Measurements from ENCODE around the gene PSME3. TPM values are rescaled to one million over a fixed set of nuclear protein-coding genes. Genes with fewer than 3 reads are reported as not detected.

Gene PSME3
- total RNA-seq, 1 donor from 2014 or later = 116 TPM

DNA sequence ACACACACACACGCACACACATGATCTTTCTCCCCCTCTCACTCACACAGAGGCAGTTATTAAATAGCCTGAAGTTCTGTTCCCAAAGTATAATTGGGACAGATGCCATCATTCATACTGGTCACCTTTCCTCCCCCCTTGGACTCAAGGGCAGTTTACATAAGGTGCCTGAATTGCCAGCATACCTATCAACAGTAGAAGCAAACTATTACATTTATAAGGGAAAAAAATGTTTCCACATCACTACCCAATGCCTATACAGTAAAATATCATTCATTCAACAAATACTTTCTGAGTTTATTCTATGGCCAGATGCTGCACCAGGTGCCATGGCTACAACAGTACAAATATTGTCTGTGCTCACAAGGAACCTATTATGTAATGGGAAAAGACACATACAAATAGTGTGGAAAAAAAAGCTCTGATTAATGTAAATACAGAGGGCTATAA, 28.3 kb upstream of the PSME3 start:
- H3K4me1 Mint-ChIP-seq (ENCODE audit: unreplicated experiment) = peaks cover 10% of the 10 kb centered on the region
- DNase-seq (ENCODE audit: extremely low spot score, unreplicated experiment) = no peak
- TF ChIP-seq, protein P1, sequence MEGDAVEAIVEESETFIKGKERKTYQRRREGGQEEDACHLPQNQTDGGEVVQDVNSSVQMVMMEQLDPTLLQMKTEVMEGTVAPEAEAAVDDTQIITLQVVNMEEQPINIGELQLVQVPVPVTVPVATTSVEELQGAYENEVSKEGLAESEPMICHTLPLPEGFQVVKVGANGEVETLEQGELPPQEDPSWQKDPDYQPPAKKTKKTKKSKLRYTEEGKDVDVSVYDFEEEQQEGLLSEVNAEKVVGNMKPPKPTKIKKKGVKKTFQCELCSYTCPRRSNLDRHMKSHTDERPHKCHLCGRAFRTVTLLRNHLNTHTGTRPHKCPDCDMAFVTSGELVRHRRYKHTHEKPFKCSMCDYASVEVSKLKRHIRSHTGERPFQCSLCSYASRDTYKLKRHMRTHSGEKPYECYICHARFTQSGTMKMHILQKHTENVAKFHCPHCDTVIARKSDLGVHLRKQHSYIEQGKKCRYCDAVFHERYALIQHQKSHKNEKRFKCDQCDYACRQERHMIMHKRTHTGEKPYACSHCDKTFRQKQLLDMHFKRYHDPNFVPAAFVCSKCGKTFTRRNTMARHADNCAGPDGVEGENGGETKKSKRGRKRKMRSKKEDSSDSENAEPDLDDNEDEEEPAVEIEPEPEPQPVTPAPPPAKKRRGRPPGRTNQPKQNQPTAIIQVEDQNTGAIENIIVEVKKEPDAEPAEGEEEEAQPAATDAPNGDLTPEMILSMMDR (conservative IDR thresholded peaks at IDR 0.05) = no peak
- no peak overlapping the region for H3K4me3 Mint-ChIP-seq
- no peaks in the 10 kb centered on the region for H3K9me3 Mint-ChIP-seq
- H3K27ac Mint-ChIP-seq = peak overlapping the region; percentile 58
- H3K27me3 Mint-ChIP-seq = peaks cover 12% of the 10 kb centered on the region
- H3K36me3 Mint-ChIP-seq = peaks cover 4% of the 10 kb centered on the region

DNA sequence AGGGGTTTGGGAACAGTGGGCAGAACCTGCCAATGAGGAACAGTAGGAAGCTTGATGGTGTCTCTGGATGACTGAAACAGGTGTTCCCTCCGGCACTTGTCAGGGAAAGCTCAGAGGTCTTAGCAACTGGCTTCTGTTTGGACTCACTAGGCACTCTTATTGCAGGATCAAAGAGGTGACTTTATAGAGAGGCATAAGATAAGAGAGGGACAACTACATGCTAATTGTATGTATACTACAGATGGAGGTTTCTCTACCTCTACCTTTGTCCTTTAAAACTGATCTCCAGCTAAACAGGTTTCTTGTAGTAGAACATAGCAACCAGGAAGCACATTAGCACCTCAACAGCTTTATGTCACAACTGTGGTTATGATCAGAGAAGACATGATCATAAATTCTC, 26.9 kb upstream of the PSME3 start:
- Mint-ChIP-seq H3K27ac (no peak overlapping the region), H3K36me3 (peaks cover 6% of the 10 kb centered on the region), H3K27me3 (peaks cover 4% of the 10 kb centered on the region), H3K4me3 (no peak overlapping the region), H3K9me3 (no peaks in the 10 kb centered on the region), H3K4me1 (ENCODE audit: unreplicated experiment) (peaks cover 10% of the 10 kb centered on the region)
- TF ChIP-seq, protein P1 (conservative IDR thresholded peaks at IDR 0.05) = no peak
- no peak for DNase-seq (ENCODE audit: extremely low spot score, unreplicated experiment)

DNA sequence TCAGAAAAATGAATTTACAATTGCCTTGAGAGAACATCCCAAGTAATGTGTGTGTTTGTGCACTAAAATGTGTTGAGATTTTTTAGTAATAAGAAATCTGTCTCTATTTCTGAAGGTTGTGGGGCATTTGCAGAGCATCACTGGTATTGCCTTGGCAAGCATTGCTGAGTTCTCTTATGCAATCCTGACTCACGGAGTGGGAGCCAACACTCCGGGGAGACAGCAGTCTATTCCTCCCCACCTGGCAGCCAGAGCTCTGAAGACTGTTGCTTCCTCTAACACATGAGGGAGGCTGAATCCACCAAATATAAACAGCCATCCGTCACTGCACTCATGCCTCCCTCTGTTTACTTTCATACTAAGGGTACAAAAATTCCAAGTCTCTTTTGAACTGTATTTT, 23.9 kb upstream of the PSME3 start:
- Mint-ChIP-seq H3K27me3 (no peaks in the 10 kb centered on the region), H3K36me3 (peaks cover 12% of the 10 kb centered on the region), H3K27ac (no peak overlapping the region), H3K9me3 (no peaks in the 10 kb centered on the region), H3K4me3 (no peak overlapping the region), H3K4me1 (ENCODE audit: unreplicated experiment) (peaks cover 10% of the 10 kb centered on the region)
- TF ChIP-seq, protein P1 (conservative IDR thresholded peaks at IDR 0.05) = no peak
- no peak for DNase-seq (ENCODE audit: extremely low spot score, unreplicated experiment)

DNA sequence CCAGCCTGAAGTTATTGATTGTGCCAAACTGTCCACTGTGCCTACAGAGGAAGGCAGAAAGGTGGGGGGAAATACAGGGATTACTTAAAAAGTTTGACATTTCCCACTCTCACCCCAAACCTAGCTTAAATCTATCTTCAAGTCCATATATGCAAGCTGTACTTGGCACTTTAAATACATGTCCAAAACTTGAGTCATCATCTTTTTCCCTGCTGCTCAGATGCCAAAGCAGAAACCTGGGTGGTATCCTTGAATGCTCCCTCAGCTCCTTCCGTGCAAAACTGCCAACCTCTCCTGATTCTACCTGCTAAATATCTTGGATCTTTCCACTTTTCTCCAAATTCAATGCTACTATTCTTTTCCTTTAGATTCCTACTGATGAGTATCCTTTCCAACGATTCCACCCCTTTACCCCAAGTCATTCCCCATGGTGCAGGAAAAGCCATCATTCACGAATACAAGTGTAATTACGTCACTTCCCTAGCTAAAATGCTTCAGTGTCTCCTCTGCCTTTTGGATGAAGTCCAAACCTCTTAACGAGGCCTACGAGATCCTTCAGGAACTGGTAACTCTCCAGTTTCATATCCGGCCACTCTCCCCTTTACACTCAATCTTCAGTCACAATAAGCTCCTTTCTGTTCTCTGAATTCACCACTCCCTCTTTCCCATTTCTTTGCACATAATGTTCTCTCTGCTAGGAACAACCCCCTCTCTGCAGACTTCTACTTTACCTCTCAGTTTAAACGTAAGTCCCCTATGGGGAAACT, 18.4 kb upstream of the PSME3 start:
- TF ChIP-seq, protein P1 (conservative IDR thresholded peaks at IDR 0.05) = no peak
- Mint-ChIP-seq H3K36me3 (peaks cover 22% of the 10 kb centered on the region), H3K27ac (no peak overlapping the region), H3K4me3 (no peak overlapping the region), H3K4me1 (ENCODE audit: unreplicated experiment) (no peaks in the 10 kb centered on the region), H3K27me3 (no peaks in the 10 kb centered on the region), H3K9me3 (no peaks in the 10 kb centered on the region)
- DNase-seq (ENCODE audit: extremely low spot score, unreplicated experiment) = no peak

DNA sequence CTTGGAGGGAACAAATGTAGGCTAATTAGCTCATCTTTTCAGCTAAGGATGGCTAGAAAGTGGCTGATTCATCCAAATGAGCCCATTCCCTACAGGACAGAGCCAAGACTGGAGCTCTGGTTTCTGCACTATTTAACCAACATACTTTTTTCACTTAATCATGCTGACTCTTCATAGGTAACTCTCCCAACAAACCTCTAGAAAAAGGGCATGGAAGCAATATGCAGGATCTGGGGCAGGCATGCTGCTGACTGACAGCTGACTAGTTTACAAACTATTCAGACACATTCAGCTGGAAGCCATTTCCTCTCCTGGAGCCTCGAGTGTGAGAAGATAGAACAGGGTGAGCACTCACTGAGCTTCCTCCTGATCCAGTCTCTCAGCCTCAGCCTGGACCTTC, 15.3 kb upstream of the PSME3 start:
- H3K27me3 Mint-ChIP-seq = no peaks in the 10 kb centered on the region
- H3K36me3 Mint-ChIP-seq = peaks cover 22% of the 10 kb centered on the region

More for the DNA sequence above, 15.3 kb upstream of the PSME3 start:
- TF ChIP-seq, protein P1 (conservative IDR thresholded peaks at IDR 0.05) = no peak
- no peak for DNase-seq (ENCODE audit: extremely low spot score, unreplicated experiment)
- no peaks in the 10 kb centered on the region for H3K9me3 Mint-ChIP-seq
- H3K4me3 Mint-ChIP-seq = no peak overlapping the region
- H3K27ac Mint-ChIP-seq = no peak overlapping the region
- H3K4me1 Mint-ChIP-seq (ENCODE audit: unreplicated experiment) = no peaks in the 10 kb centered on the region
